Activated naive CD4-positive, alpha-beta T cell treated with anti-CD3 and anti-CD28 coated beads, Interleukin-2, amount 50 U/mL, for 16 hours (primary cell): Measurements from ENCODE around the gene WDFY3.
"Not testable (repeated sequence)": the region's sequence is repeated elsewhere in the genome, so short reads cannot be mapped to it uniquely, and the experiment has no call there.

Experiments used
- DNase-seq: peaks from one replicate; pipeline ENCODE4 v3.0.0-alpha.2; 2020

The WDFY3 gene

DNA sequence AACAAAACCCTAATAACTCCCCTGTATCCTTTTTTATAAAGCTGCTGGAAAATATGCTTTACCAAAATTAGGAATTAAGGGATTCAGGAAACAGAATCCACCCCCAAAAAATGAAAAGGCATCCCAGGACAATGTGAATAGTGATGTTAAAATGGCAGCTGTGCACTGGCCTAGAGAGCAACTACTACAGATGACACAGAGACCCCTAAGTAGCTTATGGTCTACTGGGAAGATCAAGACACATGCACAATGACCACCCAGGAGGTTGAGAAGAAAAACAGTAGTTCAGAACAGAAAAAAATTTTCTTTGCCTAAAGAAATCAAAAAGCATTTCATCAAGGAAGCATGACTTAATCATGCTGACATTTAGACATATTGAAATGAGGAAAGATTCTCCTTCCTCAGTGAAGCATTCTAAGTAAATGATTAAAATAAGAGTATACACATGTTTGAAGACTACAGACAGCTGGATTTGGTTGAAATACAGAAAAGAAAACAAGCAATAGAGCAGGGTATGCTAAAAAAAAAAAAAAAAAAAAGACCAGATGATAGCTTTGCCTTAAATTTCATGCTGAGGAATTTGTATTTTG, 117.3 kb downstream of the WDFY3 start:
- no peak for DNase-seq

DNA sequence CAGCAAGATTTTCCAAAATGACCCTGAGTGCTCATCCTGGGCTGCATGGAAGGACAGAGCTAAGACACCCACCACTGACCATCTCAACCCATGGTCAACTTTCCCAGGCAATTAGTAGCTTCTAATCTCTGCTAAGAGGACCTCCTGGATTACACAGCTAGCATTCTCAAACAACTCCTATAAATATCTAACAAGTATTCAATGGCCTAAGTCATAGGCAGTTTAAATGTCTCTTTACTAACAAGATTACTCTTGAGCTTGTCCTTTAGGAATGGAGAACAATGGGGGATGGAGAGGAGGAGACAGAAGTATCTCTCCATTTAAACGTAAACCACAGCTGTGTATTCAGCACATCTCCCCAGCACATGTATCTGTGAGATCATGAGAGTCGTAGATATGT, 118.1 kb downstream of the WDFY3 start:
- no peak for DNase-seq

DNA sequence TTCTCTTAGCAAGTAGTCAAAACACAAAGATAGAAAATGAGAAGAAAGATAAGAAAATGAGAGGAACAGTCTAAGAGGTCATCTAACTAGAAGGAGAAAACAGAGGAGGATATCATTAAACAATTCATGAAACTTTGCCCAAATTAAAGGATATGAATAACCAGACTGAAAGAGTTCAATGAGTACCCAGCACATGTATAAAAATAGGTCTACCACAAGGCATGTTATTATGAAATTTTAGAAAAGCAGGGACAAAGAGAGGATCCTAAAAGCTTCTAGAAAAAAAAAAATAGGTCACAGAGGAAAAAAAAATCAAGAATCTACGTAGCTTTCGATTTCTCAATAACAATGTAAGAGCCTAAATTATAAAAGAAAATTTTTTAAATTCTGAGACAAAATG, 118.5 kb downstream of the WDFY3 start:
- DNase-seq, result no peak

DNA sequence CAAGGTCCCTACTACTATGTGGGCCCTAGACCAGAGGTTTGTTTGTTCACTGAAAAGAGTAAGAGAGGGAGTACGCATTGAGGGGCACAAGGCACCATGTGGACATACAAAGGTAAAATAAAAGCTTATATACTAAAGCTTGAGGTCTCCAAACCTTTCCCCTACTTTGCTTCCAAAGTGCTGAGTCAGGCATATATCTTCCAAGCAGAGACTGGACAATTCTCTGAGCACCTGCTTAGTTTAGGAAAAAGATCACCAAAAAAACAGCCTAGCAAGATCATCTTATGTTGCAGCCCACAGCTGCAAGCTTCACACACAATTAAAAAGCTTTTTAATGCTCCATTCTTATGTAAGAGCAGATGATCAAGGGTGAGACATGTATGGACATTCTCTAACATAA, 119.5 kb downstream of the WDFY3 start:
- no peak for DNase-seq

DNA sequence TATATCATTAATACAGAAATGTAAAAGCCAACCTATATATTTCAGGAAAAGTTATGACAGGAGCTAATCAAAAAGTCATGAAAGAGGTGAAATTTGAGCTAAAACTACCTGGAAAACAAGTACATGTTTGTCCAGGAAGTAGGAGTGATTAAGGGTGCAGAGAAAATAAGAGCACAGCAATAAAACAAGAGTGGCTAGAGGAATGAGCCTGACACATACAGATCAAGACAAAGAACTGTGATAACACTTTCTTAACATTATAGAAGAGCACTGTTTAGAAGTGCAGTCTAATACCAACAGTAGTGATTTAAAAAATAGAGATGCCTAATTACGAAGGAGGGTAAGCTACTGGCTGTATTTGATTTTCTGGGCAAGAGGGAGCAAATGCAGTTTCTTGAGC, 125.1 kb downstream of the WDFY3 start:
- no peak for DNase-seq

DNA sequence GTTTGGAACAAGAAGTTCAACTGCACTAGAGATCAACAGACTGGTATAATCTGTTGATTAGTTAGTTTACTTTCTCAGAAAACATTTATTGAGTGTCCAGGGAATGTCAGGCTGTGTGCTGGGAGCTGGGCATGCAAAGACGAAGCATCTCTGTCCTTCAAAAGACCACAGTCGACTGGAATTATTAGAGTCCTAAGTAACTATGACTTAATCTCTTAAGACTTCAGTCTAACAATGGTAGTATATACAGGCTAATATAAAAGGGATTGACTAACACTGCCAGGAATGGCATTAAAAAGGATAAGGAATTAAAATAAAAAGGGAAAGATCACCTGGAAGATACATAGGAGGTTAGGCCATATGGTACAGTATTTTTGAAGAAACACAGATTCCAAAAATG, 128.7 kb downstream of the WDFY3 start:
- no peak for DNase-seq

DNA sequence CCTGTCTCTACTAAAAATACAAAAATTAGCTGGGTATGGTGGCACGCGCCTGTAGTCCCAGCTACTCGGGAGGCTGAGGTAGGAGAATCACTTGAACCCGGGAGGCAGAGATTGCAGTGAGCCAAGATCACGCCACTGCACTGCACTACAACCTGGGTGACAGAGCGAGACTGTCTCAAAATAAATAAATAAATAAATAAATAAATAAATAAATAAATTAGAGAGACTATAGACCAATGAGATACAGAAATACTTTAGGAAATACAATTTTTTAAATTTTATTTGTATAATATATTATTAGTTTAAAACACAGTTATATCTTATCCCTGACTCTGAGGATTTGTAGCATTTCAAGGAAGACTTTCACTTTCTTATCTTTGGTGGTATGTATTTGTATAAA, 136.9 kb downstream of the WDFY3 start:
- not testable (repeated sequence) for DNase-seq

DNA sequence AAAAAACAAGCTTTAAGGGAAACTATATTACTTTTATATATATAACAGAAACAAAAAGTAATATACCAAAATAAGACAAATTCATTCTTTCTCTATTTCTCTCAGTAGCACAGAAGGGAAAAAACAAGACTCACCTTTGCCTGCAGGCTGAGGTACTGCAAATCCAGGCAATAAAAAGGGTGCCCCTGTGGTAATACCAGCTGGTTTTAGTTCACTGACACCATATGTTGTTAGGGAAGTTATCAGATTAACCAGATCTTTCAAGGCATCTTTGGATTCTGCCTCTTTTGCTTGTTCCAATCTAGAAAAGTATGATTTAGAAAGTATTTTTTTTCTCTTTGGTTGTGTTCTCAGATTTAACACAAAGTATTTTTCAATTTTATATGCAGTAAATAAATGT, 139.8 kb downstream of the WDFY3 start:
- no peak for DNase-seq

DNA sequence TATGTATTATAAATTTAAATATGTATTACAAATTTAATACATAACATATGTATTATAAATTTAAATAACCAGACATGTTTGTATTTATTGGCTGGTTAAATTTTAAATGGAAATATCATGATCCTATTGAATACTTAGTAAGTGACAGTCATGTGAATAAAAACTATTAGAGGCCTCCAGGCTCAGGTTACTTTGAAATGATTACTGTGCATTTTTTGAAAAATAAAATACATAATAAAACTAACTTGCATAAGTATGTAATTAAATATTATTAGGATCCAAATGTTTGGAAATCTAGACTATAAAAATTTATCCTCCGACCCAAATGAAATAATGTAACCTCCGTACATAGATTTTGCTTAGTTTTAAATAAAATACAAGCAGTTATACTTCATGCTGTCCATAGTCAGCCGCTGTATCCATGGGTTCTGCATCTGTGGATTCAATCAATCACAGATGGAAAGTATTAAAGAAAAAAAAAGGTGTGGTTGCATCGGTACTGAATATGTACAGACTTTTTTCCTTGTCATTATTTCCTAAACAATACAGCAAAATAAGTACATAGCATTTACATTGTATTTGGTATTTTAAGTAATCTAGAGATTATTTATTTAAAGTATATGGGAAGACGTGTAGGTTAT, 140.7 kb downstream of the WDFY3 start:
- DNase-seq, result no peak

DNA sequence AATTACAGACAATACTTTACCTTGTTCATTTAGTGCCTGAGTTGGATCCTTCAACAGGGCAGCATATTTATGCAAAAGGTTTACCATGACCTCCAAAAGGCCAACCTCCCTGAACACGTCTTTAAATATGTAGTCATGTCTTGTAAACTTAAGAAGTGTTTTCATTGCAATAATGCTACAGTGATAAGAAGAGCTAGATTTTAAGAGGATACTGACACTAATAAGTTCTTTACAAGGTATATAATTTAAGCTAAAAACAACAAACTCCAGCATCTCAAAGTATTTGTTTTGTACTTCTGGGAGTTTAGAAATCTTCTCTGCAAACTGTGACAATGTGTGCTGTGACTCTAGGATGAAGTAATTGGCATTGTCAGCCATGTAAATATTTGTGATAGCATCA, 145.4 kb downstream of the WDFY3 start:
- no peak for DNase-seq

DNA sequence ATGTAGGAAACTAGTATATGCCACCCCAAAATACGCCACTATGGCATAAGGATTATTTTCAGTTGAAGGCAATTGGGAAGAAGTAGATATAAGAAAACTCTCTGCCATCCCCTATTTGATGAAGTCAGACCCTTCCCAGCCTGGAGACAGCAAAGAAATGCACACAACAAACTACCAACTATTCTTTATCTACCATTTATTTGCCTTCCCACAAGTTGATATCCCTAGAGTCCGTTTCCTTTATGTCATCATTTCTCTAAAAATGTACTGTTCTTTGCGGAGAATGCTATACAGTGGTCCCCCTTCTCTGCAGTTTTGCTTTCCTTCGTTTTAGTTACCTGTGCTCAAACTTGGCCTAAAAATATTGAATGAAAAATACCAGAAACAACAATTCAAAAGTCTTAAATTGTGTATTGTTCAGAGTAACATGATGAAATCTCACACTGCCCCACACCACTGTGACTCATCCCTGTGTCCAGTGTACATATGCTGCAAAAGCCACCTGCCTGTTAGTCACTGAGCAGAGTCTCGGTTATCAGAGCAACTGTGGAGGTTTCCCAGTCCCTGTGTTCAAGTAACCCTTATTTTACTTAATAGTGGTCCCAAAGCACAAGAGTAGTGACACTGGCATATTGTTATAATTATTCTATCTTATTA, 152.3 kb downstream of the WDFY3 start:
- DNase-seq, result no peak

DNA sequence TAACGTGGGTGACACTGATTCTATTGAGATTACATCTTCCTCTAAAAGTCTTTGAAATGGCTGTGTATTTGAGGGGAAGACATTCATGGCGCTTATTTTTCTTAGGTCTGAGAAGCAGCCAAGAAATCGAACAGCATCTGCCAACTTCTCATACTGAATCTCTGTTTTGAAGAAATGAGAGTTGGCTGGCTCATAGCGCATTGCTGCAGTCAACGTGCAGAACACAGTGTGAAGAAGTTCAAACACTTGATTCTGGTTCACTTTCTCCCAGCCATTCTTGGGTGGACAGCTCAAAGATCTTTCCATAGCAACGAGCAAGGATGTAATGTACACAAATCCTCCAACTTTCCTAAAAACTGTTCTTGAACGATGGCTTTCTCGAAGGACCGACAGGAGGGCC, 156.5 kb downstream of the WDFY3 start:
- no peak for DNase-seq

DNA sequence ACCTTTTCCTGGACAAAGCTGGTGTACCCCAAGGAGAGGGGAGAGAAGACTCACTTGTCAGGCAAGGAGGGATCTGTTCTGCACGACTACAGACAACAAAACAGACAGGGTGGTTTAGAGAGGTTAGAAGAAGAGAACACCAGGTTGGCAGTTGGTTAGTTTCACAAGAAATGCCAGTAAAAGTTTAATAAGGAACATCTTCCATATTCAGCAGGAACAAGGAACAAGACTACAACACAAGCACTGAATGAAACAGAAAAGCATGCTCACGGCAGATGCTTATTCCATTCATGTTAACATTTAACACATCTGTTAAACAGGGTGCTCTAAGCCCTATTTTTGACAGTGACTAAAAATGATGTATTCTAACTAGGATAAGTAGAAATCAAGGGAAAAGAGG, 158.2 kb downstream of the WDFY3 start:
- no peak for DNase-seq

DNA sequence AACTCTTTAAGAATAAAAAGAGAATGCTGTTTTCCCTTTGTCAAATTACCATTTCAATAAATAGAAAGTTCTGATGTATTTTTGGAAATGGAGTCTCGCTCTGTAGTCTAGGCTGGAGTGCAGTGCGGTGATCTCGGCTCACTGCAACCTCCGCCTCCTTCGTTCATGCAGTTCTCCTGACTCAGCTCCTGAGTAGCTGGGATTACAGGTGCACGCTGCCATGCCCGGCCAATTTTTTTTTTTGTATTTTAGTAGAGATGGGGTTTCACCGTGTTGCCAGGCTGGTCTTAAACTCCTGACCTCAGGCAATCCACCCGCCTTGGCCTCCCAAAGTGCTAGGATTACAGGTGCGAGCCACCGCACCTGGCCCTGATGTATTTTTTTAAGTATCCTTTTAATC, 159.9 kb downstream of the WDFY3 start:
- not testable (repeated sequence) for DNase-seq

DNA sequence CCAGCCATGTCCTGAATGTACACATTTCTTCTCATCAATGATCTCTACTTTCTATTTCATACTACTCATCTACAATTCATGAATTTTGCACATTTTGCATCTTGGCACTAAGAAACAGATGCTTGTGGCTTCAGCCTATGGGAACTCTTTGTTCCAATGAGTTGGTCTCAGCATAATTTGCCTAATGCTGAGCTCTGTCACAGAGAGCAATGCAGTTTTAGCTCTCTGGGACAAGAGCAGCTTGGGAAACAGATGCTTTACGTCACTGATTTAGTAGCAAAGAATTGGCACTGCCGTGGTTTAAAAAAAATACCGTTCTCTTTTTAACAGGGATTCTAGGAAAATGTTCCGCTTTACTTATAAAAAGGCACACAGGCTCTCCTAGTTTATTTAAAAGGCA, 162.4 kb downstream of the WDFY3 start:
- DNase-seq, result no peak

DNA sequence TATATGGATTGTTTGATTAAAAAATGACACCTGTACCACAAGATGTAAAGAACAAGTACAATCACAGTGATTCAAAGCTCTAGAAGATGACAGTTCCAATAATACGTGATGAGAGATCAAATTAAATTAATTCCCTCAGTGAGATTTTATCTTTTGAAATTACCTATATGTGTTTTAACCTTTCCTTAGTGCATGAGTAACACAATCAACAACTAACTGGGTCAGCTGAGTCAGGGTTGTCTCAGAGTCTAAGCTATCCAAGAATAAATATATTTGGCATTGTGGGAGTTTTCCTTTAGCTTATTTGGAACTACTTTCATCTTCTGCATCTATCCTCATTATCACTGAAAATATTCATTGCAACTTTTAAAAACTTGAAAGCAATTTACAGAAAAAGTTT, 162.8 kb downstream of the WDFY3 start:
- DNase-seq, result no peak

DNA sequence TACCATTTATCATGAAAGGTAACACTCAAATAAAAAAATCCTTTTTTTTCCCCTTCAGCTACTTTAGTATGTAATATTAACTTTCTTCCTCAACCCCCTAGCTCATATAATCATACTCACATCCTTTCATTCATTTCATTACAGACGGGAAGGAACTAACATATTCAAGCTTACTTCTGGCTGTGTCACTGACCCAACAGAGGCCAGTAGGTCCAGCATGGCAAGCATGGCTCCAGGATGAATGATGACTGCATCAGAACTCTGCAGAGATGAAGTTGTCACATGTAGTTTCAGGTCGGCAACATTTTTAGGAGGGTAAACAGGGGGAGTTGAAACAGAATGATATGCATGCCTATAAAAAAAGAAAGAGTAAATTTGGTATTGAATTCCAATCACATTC, 163.4 kb downstream of the WDFY3 start:
- no peak for DNase-seq

DNA sequence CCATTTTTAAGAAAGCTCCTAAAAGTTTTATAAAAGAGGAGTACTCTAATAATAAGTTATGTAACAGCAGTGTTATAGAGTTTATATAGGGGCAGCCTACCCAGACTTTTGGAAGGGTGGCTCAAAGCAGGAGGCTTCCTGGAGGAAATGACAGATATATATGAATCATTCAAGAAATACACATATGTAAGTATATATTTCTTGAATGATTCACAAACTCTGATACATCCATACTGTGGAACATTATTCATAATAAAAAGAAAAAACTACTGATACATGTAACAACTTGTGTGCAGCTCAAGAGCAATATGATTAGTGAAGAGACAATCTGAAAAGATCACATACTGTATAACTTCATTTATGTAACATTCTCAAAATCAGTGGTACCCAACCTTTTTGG, 166.2 kb downstream of the WDFY3 start:
- no peak for DNase-seq

DNA sequence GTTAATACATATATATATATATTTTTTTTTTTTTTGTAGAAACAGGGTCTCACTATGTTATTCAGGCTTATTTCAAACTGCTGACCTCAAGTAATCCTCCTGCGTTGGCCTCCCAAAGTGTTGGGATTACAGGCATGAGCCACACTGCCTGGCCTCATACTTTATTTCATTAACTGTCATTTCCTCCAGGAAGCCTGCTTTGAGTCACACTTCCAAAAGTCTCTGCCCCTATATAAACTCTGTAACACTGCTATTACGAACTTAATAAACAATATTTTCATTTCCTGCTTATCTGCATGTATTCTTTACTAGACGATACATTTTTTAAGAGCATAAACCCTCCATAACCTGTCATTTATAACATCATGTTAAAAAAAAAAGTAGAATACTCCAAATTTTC, 167.2 kb downstream of the WDFY3 start:
- no peak for DNase-seq

DNA sequence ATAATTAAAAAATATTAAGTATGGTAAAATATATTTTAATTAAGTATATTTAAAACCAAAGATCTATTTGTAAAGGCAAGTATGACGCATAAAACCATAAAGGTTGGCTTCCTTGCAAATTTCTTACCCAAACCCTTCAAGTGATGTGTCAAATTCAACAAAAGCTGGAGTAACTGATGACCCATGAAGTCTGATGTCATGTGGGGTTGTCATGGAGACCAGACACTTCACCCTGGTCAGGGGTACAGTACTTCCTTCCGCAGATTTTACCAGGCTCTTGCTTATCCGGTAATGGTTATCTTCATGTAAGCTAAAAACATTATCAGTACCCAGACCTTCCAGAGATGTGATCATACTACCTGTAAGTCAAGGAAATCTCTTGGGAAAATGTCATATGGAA, 170.1 kb downstream of the WDFY3 start:
- no peak for DNase-seq

DNA sequence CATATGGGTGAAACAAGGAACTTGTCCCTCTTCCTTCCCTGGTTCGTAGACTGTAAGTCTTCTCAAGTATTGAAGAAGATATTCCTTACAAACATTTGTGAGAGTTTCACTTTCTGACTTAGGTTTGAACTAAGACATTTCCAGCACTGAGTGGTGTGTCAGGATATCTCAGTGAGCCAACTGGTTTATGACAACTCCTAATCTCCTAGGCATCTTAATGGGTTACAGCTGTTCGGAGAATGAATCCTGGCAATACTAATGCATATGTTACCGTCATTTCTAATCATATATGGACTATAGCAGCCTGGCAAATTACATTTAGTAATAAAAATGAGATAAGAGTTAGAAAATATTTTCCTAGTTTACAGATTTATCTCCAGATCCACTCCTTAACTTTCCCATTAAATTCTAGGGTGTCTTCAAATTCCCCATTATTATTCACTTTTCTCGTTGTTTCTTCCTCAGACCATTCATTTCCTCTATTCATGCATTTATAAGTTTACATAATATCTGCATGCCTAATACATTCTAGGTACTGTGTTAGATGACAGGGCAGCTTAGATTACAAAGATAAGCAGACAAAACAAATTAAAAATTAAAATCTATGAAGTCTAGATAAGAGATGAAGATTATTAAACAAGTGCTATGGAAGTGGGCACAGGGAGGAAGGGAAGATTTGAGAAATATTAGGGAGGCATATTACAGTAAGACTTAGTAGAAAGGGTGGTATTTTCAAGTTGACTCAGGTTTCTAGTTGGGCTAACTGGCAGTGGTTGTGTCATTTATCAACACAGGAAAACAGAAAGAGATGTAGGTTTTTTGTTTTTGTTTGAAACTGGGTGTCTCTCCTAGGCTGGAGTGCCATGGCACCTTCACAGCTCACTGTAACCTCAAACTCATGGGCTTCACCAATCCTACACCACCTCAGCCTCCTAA, 173.9 kb downstream of the WDFY3 start:
- no peak for DNase-seq

DNA sequence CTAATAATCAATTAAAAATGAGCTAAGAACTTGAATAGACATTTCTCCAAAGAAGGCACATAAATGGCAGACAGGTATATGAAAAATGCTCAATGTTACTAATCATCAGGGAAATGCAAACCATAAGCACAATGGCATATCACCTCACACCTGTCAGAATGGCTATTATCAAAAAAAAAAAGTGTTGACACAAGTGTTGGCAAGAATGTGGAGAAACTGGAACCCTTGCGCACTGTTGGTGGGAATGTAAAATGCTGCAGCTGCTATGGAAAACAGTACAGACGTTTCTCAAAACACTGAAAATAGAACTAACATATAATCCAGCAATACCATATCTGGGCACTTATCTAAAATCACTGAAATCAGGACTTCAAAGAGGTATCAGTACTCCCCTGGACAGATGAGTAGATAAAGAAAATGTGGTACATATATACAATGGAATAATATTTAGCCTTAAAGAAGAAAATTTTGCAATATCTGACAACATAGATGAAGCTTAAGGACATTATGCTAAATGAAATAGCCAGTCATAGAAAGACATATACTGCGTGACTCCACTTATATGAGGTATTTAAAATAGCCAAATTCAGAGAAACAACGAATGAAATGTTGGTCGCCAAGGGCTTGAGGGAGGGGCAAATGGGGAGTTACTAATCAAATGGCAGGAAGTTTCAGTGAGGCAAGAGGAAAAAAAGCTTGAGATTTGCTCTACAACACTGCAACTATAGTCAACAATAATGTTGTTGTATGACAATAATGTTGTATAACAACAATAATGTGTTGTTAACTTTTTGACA, 175.5 kb downstream of the WDFY3 start:
- DNase-seq, result no peak

DNA sequence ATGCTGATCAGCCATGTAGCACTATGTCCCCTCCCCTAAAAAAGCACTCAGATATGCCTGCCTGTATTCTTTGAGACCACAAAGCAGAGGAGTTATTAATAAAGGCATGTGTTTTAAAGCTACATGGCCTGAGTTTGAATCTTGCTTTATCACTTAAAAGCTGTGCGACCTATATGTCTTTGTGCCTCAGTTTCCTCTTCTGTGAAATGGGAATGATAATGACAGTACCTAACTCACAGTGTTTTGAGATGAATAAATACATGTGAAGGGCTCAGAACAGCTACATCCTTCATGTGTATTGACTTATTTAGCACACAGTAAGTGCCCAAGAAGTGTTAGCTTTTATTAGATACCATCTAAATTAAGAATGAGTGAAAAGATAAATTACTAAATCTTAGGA, 180.0 kb downstream of the WDFY3 start:
- no peak for DNase-seq
